Vagina (tissue), 2 donors: ENCODE results near the gene GNG2.

Experiments used
- POLR2A ChIP-seq, 2 donors: fragments of 450-650 bp; IDR thresholded peaks; one replicate each; pipeline ENCODE4 v1.6.1; 2017; ENCODE audit warnings: antibody characterized with exemption in 2 of 2, mild to moderate bottlenecking in 2 of 2, moderate library complexity in 2 of 2
- TF ChIP-seq, protein P1 (sequence below), 3 experiments: fragments of 450-650 bp in 2 of 3; fragments of 200-600 bp in 1 of 3; sonication (generic) in 1 of 3; IDR thresholded peaks; one replicate each; pipeline ENCODE4 v1.5.1; 2017 to 2019; ENCODE audit warnings: antibody characterized with exemption in 3 of 3, mild to moderate bottlenecking in 2 of 3, moderate library complexity in 2 of 3

DNA sequence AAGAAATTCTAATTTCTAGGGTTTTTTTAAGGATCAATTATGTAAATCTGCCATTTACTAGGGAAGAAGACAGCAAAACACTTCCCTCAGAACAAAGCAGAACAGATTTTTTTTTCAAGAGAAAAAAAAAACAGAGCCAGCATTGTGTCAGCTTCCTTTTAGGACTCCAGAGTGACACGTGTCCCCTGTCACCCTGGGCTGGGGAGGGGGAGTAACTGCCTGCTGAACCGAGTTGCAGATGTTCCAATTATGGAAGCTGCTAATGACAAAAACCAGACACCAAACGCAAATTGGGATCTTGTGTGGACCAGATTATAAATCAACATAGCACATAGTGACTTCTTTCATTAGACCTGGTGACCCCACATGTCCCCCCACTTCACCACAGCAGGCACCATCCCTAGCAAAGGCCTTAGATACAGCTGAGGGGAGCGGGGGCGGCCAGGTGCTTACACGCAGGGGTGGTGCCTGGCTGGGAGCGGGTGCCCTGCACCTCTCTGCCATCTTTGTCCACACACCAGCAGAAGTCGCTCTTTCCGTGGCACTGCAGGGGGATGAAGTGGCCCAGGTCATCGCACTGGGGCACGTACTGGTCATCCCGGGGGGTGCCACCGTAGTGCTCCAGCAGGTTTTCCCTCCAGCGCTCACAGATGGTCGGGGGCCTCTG lies 154.3 kb downstream of the GNG2 start:
- TF ChIP-seq, protein P1, sequence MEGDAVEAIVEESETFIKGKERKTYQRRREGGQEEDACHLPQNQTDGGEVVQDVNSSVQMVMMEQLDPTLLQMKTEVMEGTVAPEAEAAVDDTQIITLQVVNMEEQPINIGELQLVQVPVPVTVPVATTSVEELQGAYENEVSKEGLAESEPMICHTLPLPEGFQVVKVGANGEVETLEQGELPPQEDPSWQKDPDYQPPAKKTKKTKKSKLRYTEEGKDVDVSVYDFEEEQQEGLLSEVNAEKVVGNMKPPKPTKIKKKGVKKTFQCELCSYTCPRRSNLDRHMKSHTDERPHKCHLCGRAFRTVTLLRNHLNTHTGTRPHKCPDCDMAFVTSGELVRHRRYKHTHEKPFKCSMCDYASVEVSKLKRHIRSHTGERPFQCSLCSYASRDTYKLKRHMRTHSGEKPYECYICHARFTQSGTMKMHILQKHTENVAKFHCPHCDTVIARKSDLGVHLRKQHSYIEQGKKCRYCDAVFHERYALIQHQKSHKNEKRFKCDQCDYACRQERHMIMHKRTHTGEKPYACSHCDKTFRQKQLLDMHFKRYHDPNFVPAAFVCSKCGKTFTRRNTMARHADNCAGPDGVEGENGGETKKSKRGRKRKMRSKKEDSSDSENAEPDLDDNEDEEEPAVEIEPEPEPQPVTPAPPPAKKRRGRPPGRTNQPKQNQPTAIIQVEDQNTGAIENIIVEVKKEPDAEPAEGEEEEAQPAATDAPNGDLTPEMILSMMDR (IDR thresholded peaks at IDR 0.05) = no peak
- TF ChIP-seq POLR2A (IDR thresholded peaks at IDR 0.05) = no peak
